Stimulated activated CD4-positive, alpha-beta T cell treated with anti-CD3 and anti-CD28 coated beads, Interleukin-1b, Interleukin-23, amount 100 ng/mL, for 48 hours (primary cell): ENCODE data around the gene SLC22A3.
"Not testable (repeated sequence)": the region's sequence is repeated elsewhere in the genome, so short reads cannot be mapped to it uniquely, and the experiment has no call there.

Experiments
- DNase-seq: peaks from one replicate; pipeline ENCODE4 v3.0.0-alpha.2; 2020

SLC22A3 gene

DNA sequence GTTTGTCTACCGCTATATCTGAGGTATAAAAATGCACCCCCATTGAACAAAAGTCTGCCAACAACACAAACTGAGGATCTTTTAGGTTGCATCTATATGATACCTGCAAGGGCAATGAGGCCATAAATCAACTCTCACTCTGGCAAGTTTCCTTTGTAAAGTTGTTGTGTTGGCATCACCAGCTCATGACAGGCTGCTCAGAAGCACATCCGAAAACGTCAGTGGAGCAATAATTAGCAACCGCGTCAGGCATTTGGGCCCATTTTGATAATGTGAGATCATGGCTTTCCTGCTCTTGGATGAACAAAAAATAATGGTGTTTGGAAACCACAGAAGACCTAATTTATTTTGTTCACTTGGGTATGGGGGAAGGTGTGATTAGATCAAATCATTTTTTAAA lies 12.0 kb upstream of the SLC22A3 start:
- DNase-seq, result no peak

DNA sequence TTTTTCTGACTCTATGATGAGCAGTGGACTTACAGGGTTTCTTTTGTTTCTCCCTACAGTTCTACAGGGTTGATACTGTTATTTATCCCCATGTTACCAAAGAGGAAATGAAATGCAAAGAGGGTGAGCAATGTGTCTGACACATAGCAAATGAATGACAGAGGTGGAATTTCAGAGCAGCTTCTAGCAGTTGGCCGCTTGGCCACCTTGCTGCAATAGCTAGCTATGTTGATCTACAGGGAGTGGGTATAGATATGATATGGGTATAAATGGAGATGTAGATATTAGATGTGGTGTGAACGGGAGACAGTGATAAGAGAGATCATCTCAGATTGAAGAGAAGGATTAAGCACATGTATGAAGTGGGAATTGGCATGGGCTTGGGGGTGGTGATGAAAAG lies 10.9 kb upstream of the SLC22A3 start:
- DNase-seq, result no peak

DNA sequence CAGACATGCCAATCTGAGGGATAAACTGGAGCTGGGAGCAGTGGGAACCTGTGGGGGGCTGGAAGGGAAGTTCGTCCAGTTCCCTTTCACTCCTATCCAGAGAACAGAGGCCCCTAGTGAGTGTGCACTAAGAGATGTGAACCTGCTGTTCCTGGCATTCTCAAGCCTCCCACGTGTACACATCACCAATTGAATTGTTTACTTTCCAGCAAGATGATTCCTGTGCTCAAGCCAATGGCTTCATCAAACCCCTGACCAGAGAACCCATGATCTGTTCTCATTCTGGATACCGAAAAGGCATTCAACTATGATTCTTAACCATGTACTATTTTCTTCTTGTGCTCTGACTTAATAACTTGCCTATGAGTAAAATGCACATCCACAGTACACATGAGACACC lies 10.2 kb upstream of the SLC22A3 start:
- no peak for DNase-seq

DNA sequence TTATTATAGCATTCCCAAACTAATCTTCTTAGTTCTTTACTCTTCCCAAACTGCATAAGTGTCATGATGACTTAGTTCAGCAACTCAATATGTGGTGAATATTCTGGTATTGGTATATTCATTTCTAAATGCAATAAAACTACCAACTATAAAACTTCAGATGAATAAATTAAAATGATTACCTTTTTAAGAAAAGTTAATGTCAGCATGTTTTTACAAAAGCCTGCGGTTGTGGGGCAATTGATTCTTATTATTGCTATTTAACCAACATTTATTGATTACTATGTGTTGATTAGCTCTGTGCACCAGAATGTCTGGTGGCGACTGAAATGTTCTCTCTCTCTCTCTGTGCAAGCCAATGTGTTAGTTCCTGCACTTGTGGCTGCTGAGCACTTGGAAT lies 5.0 kb upstream of the SLC22A3 start:
- no peak for DNase-seq

DNA sequence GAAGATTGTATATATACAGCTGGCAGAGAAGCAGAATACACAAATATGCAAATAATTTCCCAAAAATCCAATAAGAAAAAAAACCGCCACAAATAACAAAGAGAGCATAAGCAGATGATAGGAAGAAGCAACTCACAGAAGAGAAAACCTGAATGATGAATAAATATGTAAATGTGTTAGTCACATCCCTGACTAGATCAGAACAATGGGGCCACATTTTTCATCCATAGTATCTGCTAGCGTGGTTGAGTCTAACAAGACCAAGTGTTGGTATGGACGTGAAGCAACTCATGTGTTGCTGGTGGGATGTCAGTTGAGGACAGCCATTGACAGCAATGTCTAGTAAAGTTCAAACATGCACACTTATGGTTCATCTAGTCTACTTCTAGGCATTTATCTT lies 3.9 kb upstream of the SLC22A3 start:
- DNase-seq, result no peak

DNA sequence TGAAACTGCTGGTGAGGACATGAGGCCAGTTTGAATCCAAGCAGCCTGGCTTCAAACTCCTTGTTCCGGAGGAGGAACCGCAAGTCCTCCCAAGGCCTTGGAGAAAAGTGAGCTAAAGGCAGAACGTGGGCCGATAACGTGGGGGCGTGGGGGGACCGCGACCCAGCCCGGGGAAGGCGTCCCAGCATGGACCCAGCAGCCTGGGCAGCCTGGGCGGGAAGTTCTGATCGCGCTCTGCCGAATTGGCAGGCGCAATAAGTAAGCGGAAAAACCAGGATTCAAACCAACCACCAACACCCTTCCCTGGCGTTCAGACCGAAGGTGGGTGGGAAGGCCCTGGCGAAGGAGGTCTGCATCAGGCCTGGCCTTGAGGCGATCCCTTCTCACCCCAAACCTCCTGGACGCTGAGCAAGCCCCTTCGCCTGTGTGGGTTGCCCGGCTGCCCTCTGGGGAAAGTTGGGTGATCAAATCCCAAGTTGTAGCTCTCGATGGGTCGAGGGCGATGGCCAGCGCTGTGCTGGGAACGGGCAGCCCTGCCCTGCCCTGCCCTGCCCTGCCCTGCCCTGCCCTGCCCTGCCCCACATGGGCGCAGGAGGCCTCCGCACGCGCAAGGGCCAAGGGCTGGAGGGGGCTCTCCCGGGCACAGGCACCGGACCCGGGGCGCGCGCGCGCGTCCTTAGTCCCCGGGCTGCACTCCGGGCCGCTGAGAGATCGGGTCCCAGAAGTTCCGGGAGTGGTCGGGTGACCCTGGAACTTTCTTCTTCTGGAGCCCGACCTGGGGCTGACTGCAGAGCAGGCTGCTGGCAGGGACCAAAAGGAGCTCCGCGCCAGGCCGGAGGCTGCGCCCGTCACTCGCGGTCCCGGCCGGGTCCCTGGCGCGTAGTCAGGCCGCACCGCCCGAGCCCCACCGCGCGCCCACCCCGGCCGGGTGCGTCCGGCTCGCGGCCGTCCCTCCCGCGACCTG lies 637 bp upstream of the SLC22A3 start:
- DNase-seq, result no peak

DNA sequence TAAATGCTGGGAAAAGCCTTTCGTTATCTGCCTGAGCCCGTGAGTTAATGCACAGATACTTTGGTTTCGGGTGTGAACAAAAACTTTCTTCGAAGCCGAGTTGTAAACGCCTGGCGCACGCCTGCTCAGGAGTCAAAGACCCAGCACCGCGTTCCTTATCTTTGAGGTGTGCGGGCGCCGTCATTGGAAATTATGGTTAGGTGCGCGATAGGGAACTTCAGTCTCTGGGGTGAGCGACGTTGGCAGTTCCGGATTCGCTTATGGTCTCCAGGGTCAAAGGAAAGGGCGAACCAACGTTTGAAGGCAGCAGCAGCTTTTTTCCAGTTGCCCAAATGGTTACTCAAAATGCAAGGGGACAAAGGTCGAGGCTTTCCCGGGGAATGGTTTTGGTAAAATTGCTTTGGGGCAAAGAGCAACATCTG lies 853 bp downstream of the SLC22A3 start:
- DNase-seq, result no peak

DNA sequence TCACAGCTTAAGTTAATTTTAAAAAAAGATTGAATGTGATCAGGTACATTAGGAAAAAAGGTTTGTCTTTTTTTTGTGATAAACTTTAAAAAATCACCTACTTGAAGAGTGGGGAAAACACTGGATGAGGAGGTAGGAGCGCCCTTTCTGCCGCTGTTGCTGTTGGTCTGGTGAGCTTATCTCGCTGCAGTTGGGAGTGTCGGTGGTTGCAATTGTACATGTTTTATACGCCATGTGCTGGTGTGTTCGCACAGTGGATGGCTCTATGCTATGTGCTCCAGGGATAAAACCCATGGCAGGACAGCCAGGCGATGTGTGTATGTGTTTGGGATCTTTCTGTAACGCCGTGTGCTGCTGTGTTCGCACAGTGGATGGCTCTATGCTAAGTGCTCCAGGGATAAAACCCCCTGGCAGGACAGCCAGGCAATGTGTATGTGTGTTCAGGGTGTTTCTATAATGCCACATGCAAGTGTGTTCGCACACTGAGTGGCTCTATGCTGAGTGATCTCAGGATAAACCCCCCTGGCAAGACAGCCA lies 1.7 kb downstream of the SLC22A3 start:
- DNase-seq, result no peak

DNA sequence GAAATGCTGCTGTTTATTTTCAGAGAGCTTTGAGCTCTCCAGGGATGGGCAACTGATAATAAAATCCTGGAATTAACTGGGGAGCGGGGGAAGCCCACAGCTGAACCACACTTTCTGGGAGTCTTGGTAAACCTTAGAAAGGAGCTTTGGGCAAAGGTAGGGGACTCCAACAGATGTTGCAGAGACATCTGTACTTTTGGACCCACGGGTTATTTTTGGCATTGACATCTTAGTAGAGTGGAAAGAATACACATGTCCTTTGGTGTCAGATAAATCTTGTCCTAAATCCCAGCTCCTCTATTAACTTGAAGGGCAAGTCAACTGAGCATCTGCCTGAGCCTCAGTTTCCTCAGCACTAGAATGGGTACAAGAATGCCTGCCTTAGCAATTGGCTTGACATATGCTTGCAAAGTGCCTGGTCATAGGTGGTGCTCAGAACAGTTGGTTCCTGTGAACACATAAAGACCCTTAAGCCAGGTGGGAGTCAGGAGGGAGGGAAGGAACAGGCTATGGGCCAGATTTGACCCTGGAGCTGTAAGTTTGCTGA lies 5.8 kb downstream of the SLC22A3 start:
- DNase-seq, result no peak

DNA sequence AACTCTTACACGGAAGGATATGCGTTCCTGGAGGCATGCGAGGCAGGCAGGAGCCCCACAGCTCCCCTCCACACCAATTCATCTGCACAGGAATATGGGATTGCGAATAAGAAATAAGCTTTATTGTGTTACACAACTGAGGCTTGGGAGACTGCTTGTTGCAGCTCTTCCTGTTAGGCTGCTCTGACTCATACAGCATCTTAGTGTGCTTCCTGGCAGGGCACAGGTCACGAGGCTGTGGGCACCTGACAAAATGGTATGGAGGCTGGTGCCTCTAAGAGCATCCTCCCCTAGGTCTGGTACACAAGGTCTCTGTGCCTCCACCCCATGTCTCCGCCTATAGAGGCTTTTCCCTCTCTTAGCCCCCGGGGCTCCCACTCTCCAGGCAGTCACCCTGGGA lies 6.8 kb downstream of the SLC22A3 start:
- peak; percentile 24 for DNase-seq

DNA sequence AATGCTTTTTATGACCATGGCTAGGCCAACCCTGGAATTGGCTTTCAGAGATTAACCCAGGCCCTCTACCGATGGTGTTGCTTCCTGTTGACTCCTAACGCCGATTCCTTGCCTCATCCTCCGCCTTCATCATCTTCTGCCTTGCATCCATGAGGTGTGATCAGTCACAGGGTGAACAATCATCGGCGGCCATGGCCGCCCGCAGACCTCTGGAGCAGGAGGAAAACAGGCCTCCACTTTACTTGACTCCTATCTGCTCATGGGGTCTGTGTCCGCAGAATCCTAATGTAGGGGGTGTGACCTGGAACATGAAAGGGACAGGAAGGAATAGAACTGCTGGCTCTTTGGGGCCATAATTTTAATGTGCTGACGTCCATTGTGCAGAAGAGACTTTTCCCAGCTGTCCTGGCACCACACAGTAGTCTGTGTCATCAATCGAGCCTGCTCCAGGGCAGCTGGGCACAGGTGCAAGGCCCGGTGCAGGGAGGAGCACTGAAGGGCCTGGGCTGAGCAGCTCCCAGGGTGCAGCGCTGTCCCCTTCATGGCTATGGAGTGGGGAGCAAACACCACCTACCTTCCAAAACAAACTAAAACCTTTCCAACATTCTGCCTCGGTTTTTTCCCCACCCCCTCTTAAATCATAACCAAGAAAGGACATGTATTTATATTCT lies 8.0 kb downstream of the SLC22A3 start:
- DNase-seq, result no peak

DNA sequence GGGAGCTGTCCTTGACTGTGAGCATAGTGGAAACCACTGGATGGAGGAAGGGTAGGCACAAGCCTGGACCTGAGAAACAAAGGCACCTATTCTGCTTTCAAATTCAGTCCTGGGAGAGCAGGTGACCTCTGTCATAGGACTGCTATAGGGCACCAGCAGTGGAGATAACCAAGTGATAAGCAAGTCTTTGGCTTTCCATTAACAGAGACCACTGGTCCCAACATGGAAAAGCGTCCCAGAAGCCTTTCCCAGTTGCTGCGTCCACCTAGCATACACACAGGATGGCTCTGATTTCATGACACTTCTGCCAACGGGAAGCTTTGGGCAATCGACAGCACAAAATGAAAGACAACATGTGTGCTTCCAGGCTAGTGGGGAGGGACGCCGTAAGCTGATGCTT lies 8.9 kb downstream of the SLC22A3 start:
- DNase-seq, result no peak

DNA sequence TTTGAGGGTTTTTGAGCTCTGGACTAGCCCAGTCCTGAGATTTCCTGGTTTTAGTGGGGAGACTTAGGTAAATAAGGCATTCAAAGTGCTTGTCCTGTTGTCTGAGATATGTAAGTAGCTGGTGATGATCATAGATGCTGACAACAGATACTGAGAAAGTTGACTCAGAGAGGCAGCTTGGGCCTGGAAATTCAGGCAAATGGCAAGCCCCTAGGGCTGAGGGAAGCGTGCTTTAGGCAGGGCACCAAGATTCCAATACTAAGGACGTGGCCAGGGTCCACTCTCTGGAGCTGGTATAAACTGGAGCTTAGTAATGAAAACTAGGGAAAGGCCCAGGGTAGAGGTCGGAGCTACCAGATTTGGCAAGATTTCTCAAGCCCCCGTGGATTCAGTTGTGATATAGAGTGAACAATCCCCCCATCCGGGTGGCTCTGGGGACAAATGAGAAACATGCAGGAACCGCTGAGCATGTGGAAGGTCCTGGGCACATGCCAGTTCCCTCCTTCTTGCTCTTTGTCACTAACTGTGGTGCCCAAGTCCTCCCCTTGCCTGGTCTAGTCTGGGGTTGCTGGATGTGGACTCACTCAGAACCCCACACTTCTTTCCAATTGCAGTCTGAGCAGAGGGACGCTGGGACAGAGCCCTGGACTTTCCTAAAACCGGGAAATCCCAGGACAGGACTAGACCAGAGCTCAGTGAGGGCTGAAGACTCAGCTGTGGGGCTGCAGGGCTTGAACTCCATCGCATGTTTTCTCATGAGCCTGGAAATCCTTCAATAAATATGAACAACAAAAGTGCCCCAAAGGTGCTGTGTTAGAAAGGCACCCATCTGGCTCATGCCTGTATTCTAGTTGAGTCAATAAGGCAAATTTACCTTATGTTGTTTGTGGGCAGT lies 10.3 kb downstream of the SLC22A3 start:
- no peak for DNase-seq

DNA sequence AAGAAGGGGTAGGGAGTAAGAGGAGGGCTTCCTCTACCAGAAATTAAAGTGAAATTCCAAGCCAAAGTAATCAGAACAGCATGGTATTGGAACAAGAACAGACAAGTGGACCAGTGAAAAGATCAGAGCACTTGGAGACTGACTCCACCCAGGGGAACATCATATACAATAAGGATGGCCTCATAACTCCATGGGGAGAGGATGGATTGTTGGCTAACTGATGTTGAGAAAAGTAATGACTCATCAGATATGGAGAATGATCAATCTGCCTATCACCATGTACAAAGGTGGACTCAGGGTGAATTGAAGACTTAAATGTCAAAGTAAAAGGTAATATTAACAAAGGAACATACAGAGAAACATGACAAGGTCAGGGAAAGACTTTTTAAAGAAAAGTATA lies 12.8 kb downstream of the SLC22A3 start:
- DNase-seq, result no peak

DNA sequence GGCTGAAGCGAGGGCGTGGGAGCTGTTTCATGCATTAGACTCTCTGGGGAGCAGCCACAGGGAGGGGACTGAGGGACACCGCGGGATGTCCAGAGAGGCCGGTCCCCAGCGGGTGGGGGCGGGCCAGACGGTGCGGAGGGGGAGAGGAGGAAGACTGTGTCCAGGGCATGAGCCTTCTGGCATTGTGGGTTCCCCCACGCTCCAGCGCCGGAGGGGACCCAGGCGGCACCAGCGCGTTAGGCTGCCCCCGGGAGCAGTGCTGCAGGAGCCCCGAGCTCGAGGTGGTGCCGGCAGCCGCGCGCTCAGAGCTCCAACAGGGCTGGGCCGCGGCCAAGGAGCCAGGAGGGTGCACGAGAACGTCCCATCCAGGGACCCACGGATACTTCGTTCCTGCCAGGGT lies 14.4 kb downstream of the SLC22A3 start:
- DNase-seq, result no peak

DNA sequence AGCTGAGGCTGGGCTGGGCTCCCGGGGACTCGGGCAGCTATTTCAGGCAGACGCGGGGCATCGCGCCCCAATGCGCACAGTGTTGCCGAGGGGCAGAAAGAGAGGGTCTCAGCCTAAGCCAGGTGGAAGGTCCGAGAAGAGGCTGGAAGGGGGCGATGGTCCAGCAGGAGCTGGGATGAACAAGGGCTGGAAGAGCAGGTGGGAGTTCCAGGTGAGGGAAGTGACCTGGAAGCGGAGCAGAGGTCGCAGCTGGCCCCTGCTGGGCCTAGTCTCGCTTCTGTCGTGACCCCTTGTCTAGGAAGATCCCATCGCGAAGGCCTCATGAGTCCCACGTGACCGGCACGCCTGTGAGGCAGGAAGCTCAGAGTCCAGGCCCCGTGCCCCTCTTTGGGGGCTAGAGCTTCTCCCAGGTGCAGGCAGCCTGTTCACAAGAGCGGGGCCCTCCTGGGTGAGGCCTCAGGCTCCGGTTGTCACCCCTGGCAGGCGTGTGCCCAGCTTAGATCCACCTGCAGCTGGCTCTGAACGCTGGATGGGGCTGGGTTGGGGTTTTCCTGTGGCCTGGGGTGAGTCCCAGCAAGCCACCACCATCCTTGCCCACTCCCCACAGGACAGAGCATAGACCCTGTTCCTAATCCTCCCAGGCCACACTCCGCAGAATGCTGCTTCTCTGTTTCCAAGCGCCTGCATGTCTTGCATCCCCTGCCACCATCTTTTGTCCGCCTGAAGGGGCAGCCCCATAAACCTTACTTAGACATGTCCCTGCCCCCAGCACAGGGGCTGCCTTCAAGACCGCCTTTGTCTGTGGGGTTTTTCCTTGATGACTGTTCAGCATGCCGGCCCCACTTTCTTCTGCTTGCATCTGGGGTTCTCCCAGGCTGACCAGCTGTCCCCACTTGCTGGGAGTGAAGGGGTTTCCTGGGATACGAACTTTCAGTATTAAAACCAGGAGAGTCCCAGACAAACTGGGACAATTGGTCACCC lies 15.1 kb downstream of the SLC22A3 start:
- no peak for DNase-seq

DNA sequence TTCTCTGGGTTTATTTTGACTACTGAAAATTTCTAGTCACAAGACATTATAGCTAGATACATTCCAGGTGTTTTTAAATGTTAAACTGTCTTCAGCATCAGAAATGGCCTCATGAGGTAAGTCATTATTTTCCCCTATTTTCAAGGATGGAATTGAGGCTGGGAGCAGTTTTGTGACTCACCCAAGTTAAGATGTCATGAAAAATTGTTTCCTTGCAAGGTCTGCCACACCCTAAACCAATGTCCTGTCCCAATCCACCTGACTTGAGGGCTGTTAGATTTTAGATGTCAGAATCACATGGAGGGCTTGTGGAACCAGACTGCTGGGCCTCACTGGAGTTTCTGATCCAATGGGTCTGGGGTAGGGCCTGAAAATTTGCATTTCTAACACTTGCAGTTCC lies 16.9 kb downstream of the SLC22A3 start:
- no peak for DNase-seq

DNA sequence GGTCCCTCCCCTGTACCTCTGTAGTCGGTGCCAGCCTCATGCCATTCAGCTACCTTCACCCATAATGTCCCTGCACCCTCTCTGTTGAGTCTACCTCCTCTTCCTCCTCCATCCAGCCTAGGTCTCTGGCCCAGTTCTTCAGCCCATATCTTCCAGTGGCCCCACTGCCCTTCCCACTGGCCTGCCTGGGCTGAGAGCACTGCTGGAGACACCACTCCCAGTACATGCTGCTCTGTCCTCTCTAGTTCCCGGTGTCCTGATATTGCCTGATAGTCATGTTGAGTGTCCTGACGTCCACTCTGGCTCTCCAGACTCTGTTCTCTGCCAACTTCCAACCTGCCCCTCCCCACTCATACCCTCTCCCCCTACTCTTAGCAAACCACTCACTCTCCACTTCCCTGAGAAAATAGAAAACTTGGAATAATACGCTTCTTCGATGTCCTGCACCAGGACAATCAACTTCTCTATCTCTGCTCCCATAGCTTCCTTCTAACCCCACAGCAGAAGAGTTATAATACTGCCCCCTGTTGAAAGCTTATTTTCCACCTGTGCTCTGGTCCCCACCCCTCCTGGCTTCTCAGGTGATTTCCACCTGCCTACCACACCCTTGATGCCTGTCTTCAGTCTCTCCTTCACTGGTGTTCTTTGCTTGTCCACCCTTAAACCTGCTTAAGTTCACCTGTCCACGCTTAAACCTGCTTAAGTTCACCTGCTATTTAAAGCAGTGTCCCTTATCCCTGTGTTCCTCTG lies 19.8 kb downstream of the SLC22A3 start:
- DNase-seq, result no peak

DNA sequence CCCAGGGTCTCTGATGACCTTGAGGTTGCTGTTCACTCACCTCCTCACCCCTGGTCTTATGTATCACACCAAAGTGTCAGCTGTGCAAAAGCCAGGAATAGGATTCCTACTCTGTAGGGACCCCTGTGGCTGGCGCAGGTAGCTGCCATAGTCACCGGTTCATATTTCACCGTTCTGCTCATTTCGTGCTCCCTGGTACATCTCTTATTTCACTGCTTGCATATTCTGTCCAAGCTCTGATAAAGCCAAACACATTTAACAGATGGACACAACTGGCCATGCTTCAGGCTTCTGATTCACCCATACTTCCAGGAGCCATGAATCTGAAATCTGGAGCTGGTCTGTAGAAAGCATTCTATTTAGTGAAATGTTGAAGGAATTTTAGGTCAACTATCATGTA lies 20.5 kb downstream of the SLC22A3 start:
- DNase-seq, result no peak

DNA sequence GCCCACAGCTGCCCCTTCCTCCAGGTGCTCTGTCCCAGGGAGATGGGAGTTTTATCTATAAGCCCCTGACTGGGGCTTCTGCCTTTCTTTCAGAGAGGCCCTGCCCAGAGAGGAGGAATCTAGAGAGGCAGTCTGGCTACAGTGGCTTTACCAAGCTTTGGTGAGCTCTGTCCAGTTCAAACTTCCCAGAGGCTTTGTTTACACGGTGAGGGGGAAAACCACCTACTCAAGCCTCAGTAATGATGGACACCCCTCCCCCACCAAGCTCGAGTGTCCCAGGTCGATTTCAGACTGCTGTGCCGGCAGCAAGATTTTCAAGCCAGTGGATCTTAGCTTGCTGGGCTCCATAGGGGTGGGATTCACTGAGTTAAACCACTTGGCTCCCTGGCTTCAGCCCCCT lies 25.4 kb downstream of the SLC22A3 start:
- DNase-seq, result not testable (repeated sequence)
